ENCODE measurements around the gene RDH16. TPM values are rescaled to one million over a fixed set of nuclear protein-coding genes. Genes with fewer than 3 reads are reported as not detected.
"Not testable (repeated sequence)": the region's sequence is repeated elsewhere in the genome, so short reads cannot be mapped to it uniquely, and the experiment has no call there.

RDH16 gene
- total RNA-seq, 2 donors from 2014 or later: 1.1 to 3.0 TPM

DNA sequence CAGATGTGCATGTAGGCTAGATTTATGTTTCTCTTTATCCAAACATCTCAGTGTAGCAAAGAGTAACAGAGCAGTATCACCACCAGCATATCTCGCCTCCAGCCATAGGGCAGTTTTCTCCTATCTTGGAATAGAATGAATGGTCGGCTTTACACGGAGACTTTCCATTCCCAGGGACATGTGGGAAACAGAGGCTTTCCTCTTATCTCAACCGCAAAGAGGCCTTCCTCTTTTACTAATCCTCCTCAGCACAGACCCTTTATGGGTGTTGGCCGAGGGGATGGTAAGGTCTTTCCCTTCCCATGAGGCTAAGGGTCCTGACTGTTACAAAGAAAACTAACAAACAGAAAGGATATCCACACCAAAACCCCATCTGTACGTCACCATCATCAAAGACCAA, 11.5 kb upstream of the RDH16 start:
- H3K27ac ChIP-seq (ENCODE audit: low read depth, low read length); H3K27me3 ChIP-seq (ENCODE audit: control insufficient read depth, insufficient read depth, low read length, poor library complexity, severe bottlenecking); H3K9ac ChIP-seq (ENCODE audit: extremely low read depth, low read length, poor library complexity, severe bottlenecking); H3K4me1 ChIP-seq (ENCODE audit: control insufficient read depth, insufficient read depth, low read length); H3K36me3 Mint-ChIP-seq (ENCODE audit: low read depth); H3K27ac Mint-ChIP-seq; H3K9me3 ChIP-seq (ENCODE audit: control insufficient read depth, low read length); H3K4me3 Mint-ChIP-seq; H3K36me3 ChIP-seq (ENCODE audit: control insufficient read depth, insufficient read depth, low read length); H3K4me3 ChIP-seq (ENCODE audit: low read length); DNase-seq; H3K4me1 Mint-ChIP-seq: not testable (repeated sequence)
- Mint-ChIP-seq H3K27me3 (ENCODE audit: insufficient read depth) (peaks cover 25% of the 10 kb centered on the region), H3K9me3 (peaks cover 37% of the 10 kb centered on the region)
- 95 to 96% methylated on average over 3 to 6 of the region's 6 CpGs for WGBS, 2 experiments (ENCODE audit: insufficient coverage in 1 of 2, insufficient read length in 1 of 2)

DNA sequence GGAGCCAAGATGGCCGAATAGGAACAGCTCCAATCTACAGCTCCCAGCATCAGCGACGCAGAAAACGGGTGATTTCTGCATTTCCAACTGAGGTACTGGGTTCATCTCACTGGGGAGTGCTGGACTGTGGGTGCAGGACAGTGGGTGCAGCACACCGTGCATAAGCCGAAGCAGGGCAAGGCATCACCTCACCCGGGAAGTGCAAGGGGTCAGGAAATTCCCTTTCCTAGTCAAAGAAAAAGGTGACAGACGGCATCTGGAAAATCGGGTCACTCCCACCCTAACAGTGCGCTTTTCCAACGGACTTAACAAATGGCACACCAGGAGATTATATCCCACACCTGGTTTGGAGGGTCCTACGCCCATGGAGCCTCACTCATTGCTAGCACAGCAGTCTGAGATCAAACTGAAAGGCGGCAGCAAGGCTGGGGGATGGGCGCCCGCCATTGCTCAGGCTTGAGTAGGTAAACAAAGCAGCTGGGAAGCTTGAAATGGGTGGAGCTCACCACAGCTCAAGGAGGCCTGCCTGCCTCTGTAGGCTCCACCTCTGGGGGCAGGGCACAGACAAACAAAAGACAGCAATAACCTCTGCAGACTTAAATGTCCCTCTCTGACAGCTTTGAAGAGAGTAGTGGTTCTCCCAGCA, 8.7 kb upstream of the RDH16 start:
- not testable (repeated sequence) for H3K4me1 Mint-ChIP-seq; H3K27ac Mint-ChIP-seq; H3K27me3 ChIP-seq (ENCODE audit: control insufficient read depth, insufficient read depth, low read length, poor library complexity, severe bottlenecking); H3K36me3 Mint-ChIP-seq (ENCODE audit: low read depth); H3K36me3 ChIP-seq (ENCODE audit: control insufficient read depth, insufficient read depth, low read length); H3K4me3 ChIP-seq (ENCODE audit: low read length); H3K9me3 ChIP-seq (ENCODE audit: control insufficient read depth, low read length); H3K9ac ChIP-seq (ENCODE audit: extremely low read depth, low read length, poor library complexity, severe bottlenecking); H3K4me3 Mint-ChIP-seq; H3K27ac ChIP-seq (ENCODE audit: low read depth, low read length); H3K4me1 ChIP-seq (ENCODE audit: control insufficient read depth, insufficient read depth, low read length)
- DNase-seq: peak; percentile 62
- H3K9me3 Mint-ChIP-seq: peaks cover 57% of the 10 kb centered on the region
- H3K27me3 Mint-ChIP-seq (ENCODE audit: insufficient read depth): peaks cover 26% of the 10 kb centered on the region
- WGBS, 2 experiments (ENCODE audit: insufficient coverage in 1 of 2, insufficient read length in 1 of 2): 80 to 82% methylated on average over 9 to 15 of the region's 15 CpGs

DNA sequence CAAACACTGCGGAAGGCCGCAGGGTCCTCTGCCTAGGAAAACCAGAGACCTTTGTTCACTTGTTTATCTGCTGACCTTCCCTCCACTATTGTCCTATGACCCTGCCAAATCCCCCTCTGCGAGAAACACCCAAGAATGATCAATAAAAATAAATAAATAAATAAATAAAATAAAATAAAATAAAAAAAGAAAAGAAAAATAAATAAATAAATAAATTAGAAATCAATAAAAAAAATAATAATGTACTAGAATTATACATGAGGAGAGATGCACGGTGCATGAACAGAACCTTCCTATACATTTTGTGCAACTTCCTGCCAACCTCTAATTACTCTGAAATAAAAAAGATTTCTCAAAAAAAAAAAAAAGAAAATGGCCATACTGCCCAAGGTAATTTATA, 7.7 kb upstream of the RDH16 start:
- H3K27me3 ChIP-seq (ENCODE audit: control insufficient read depth, insufficient read depth, low read length, poor library complexity, severe bottlenecking); H3K27ac Mint-ChIP-seq; H3K4me3 ChIP-seq (ENCODE audit: low read length); DNase-seq; H3K36me3 ChIP-seq (ENCODE audit: control insufficient read depth, insufficient read depth, low read length); H3K4me1 Mint-ChIP-seq; H3K4me3 Mint-ChIP-seq; H3K9ac ChIP-seq (ENCODE audit: extremely low read depth, low read length, poor library complexity, severe bottlenecking); H3K27ac ChIP-seq (ENCODE audit: low read depth, low read length); H3K9me3 ChIP-seq (ENCODE audit: control insufficient read depth, low read length); H3K4me1 ChIP-seq (ENCODE audit: control insufficient read depth, insufficient read depth, low read length); H3K36me3 Mint-ChIP-seq (ENCODE audit: low read depth): not testable (repeated sequence)
- peaks cover 64% of the 10 kb centered on the region for H3K9me3 Mint-ChIP-seq
- peaks cover 19% of the 10 kb centered on the region for H3K27me3 Mint-ChIP-seq (ENCODE audit: insufficient read depth)
- 89% methylated on average over 1 of the region's 4 CpGs; no CpG with 5 or more reads in 1 of the 2 experiments for WGBS, 2 experiments (ENCODE audit: insufficient coverage in 1 of 2, insufficient read length in 1 of 2)

DNA sequence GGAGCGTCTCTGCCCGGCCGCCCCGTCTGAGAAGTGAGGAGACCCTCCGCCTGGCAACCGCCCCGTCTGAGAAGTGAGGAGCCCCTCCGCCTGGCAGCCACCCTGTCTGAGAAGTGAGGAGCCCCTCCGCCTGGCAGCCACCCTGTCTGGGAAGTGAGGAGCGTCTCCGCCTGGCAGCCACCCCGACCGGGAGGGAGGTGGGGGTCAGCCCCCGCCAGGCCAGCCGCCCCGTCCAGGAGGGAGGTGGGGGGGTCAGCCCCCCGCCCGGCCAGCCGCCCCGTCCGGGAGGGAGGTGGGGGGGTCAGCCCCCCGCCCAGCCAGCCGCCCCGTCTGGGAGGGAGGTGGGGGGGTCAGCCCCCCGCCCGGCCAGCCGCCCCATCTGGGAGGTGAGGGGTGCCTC, 6.1 kb upstream of the RDH16 start:
- not testable (repeated sequence) for H3K4me1 ChIP-seq (ENCODE audit: control insufficient read depth, insufficient read depth, low read length); H3K4me3 Mint-ChIP-seq; H3K9me3 ChIP-seq (ENCODE audit: control insufficient read depth, low read length); H3K27ac ChIP-seq (ENCODE audit: low read depth, low read length); H3K9ac ChIP-seq (ENCODE audit: extremely low read depth, low read length, poor library complexity, severe bottlenecking); H3K27ac Mint-ChIP-seq; H3K4me3 ChIP-seq (ENCODE audit: low read length); H3K36me3 Mint-ChIP-seq (ENCODE audit: low read depth); H3K36me3 ChIP-seq (ENCODE audit: control insufficient read depth, insufficient read depth, low read length); DNase-seq; H3K4me1 Mint-ChIP-seq; H3K27me3 ChIP-seq (ENCODE audit: control insufficient read depth, insufficient read depth, low read length, poor library complexity, severe bottlenecking)
- Mint-ChIP-seq H3K9me3 (peaks cover 67% of the 10 kb centered on the region), H3K27me3 (ENCODE audit: insufficient read depth) (peaks cover 15% of the 10 kb centered on the region)
- WGBS, 2 experiments (ENCODE audit: insufficient coverage in 1 of 2, insufficient read length in 1 of 2): 85% methylated on average over 4 of the region's 27 CpGs; no CpG with 5 or more reads in 1 of the 2 experiments

DNA sequence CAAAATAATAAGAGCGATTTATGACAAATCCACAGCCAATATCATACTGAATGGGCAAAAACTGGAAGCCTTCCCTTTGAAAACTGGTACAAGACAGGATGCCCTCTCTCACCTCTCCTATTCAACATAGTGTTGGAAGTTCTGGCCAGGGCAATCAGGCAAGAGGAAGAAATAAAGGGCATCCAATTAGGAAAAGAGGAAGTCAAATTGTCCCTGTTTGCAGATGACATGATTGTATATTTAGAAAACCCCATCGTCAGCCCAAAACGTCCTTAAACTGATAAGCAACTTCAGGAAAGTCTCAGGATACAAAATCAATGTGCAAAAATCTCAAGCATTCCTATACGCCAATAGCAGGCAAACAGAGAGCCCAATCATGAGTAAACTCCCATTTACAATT, 4.8 kb upstream of the RDH16 start:
- not testable (repeated sequence) for H3K36me3 ChIP-seq (ENCODE audit: control insufficient read depth, insufficient read depth, low read length); DNase-seq; H3K4me1 ChIP-seq (ENCODE audit: control insufficient read depth, insufficient read depth, low read length); H3K4me1 Mint-ChIP-seq; H3K9ac ChIP-seq (ENCODE audit: extremely low read depth, low read length, poor library complexity, severe bottlenecking); H3K36me3 Mint-ChIP-seq (ENCODE audit: low read depth); H3K4me3 Mint-ChIP-seq; H3K27ac ChIP-seq (ENCODE audit: low read depth, low read length); H3K4me3 ChIP-seq (ENCODE audit: low read length); H3K27ac Mint-ChIP-seq; H3K27me3 ChIP-seq (ENCODE audit: control insufficient read depth, insufficient read depth, low read length, poor library complexity, severe bottlenecking)
- Mint-ChIP-seq H3K9me3 (peaks cover 73% of the 10 kb centered on the region), H3K27me3 (ENCODE audit: insufficient read depth) (peaks cover 13% of the 10 kb centered on the region)
- peaks cover 14% of the 10 kb centered on the region for H3K9me3 ChIP-seq (ENCODE audit: control insufficient read depth, low read length)
- WGBS, 2 experiments (ENCODE audit: insufficient coverage in 1 of 2, insufficient read length in 1 of 2): 80 to 83% methylated on average over 3 to 4 of the region's 4 CpGs
